Effector CD4-positive, alpha-beta T cell (primary cell): ENCODE measurements around the gene CERS6.

ENCODE experiments used
- DNase-seq: peaks from one replicate; pipeline ENCODE4 v3.0.0-alpha.2; 2020

CERS6 gene

GRCh38 chr2:168683996-168684395 lies 227.9 kb downstream of the CERS6 start:
- no peak for DNase-seq

GRCh38 chr2:168684921-168685599 lies 229.0 kb downstream of the CERS6 start:
- no peak for DNase-seq

GRCh38 chr2:168685600-168686451 lies 229.8 kb downstream of the CERS6 start:
- no peak for DNase-seq

- DNase-seq: no peak
Measured at GRCh38 chr2:168686452-168687191, 230.6 kb downstream of the CERS6 start.

- no peak for DNase-seq
Measured at GRCh38 chr2:168687314-168687713, 231.2 kb downstream of the CERS6 start.

GRCh38 chr2:168690381-168690885 lies 234.4 kb downstream of the CERS6 start:
- no peak for DNase-seq

- DNase-seq: no peak
Measured at GRCh38 chr2:168691221-168691620, 235.1 kb downstream of the CERS6 start.

- DNase-seq: no peak
Measured at GRCh38 chr2:168692132-168692744, 236.2 kb downstream of the CERS6 start.

- no peak for DNase-seq
Measured at GRCh38 chr2:168694173-168694572, 238.1 kb downstream of the CERS6 start.

- DNase-seq: no peak
Measured at GRCh38 chr2:168694866-168695265, 238.8 kb downstream of the CERS6 start.

GRCh38 chr2:168697668-168698121 lies 241.6 kb downstream of the CERS6 start:
- no peak for DNase-seq

GRCh38 chr2:168698969-168699368 lies 242.9 kb downstream of the CERS6 start:
- DNase-seq: no peak

GRCh38 chr2:168699844-168700417 lies 243.9 kb downstream of the CERS6 start:
- DNase-seq: no peak

GRCh38 chr2:168700615-168701245 lies 244.7 kb downstream of the CERS6 start:
- no peak for DNase-seq

GRCh38 chr2:168702579-168702978 lies 246.5 kb downstream of the CERS6 start:
- no peak for DNase-seq

- DNase-seq: no peak
Measured at GRCh38 chr2:168703926-168704325, 247.9 kb downstream of the CERS6 start.

- DNase-seq: no peak
Measured at GRCh38 chr2:168705534-168706470, 249.7 kb downstream of the CERS6 start.

- no peak for DNase-seq
Measured at GRCh38 chr2:168706806-168707205, 250.7 kb downstream of the CERS6 start.

GRCh38 chr2:168708080-168708479 lies 252.0 kb downstream of the CERS6 start:
- no peak for DNase-seq

GRCh38 chr2:168710754-168711467 lies 254.8 kb downstream of the CERS6 start:
- no peak for DNase-seq
